Caco-2 (cell line): Measurements from ENCODE around the gene DEK. TPM values are rescaled to one million over a fixed set of nuclear protein-coding genes. Genes with fewer than 3 reads are reported as not detected.

Experiments
- BruUV-seq: library from RNA; stranded (reverse); fragments of 400-500 nt; replicated peaks from 2 replicates; lab custom pipeline; 2021; lab: Mats Ljungman, UMichigan
- CTCF ChIA-PET: fragments of 300-600 bp; sonication (Branson Sonifier 250); formaldehyde crosslinking; loops from one replicate; lab custom pipeline; 2022; ENCODE audit warnings: antibody characterized with exemption; lab: Charles Lee
- POLR2A ChIA-PET: fragments of 300-600 bp; sonication (Branson Sonifier 250); formaldehyde crosslinking; loops from one replicate; lab custom pipeline; 2022; ENCODE audit warnings: antibody characterized with exemption; lab: Charles Lee
- DNase-seq, 2 experiments: peaks; one replicate each; pipeline versions ENCODE4 v3.0.0 to v3.0.0-alpha.2; 2020 to 2022
- H3K27me3 ChIP-seq: replicated peaks from 2 replicates; pipeline ENCODE4 v1.6.0; 2011; ENCODE audit warnings: low read length; ENCODE audit not compliant: control insufficient read depth, insufficient read depth
- H3K36me3 ChIP-seq: 2 replicates; pipeline ENCODE4 v1.5.1; 2011; ENCODE audit warnings: low read length; ENCODE audit not compliant: control insufficient read depth, insufficient read depth
- H3K4me1 ChIP-seq: fragments of 250-450 bp; sonication (Bioruptor Pico); 2 replicates; pipeline ENCODE4 v1.5.1; 2020; ENCODE audit warnings: mild to moderate bottlenecking
- H3K4me3 ChIP-seq: 2 replicates; pipeline ENCODE4 v1.5.1; 2011; ENCODE audit warnings: low read depth, mild to moderate bottlenecking, control low read depth, low read length
- H3K9me3 ChIP-seq: fragments of 250-450 bp; sonication (Bioruptor Pico); 2 replicates; pipeline ENCODE4 v1.5.1; 2020; ENCODE audit warnings: mild to moderate bottlenecking, moderate library complexity
- H3K27ac Mint-ChIP-seq: one replicate; pipeline ENCODE4 v1.8.0; 2022; ENCODE audit warnings: mixed read lengths; ENCODE audit not compliant: unreplicated experiment
- H3K27me3 Mint-ChIP-seq: one replicate; pipeline ENCODE4 v1.8.0; 2022; ENCODE audit warnings: mixed read lengths; ENCODE audit not compliant: insufficient read depth, unreplicated experiment
- H3K36me3 Mint-ChIP-seq: one replicate; pipeline ENCODE4 v1.8.0; 2022; ENCODE audit warnings: mild to moderate bottlenecking, mixed read lengths; ENCODE audit not compliant: insufficient read depth, unreplicated experiment
- H3K4me1 Mint-ChIP-seq: one replicate; pipeline ENCODE4 v1.8.0; 2022; ENCODE audit warnings: low read depth, mixed read lengths; ENCODE audit not compliant: unreplicated experiment
- H3K4me3 Mint-ChIP-seq: one replicate; pipeline ENCODE4 v1.8.0; 2022; ENCODE audit warnings: mild to moderate bottlenecking, moderate library complexity, mixed read lengths; ENCODE audit not compliant: unreplicated experiment
- H3K9me3 Mint-ChIP-seq: one replicate; pipeline ENCODE4 v1.8.0; 2022; ENCODE audit warnings: mixed read lengths; ENCODE audit not compliant: unreplicated experiment
- CTCF ChIP-seq, 2 experiments: fragments of 200-600 bp in 1 of 2; IDR thresholded peaks; 1 replicate in 1 of 2; 2 replicates in 1 of 2; pipeline versions ENCODE4 v1.5.1 to v1.8.0; 2011 to 2022; ENCODE audit warnings: antibody characterized with exemption in 1 of 2, control low read depth in 1 of 2, inconsistent platforms in 1 of 2, low read depth in 1 of 2, low read length in 1 of 2, mild to moderate bottlenecking in 1 of 2, moderate library complexity in 1 of 2; ENCODE audit not compliant: insufficient read depth in 1 of 2, severe bottlenecking in 1 of 2, unreplicated experiment in 1 of 2
- intact Hi-C: fragments of 100-400 bp; cut with micrococcal nuclease; formaldehyde crosslinking; loops from one replicate; pipeline ENCODE4 v1.10.0; 2022; ENCODE audit not compliant: unreplicated experiment
- total RNA-seq: library from RNA; stranded (reverse); gene quantifications from 2 replicates; pipeline ENCODE4 v1.2.3, GENCODE V29; 2022

The DEK gene
- total RNA-seq, 1 experiment from 2014 or later = 170 TPM

GRCh38 chr6:18279422-18279821 is 15.1 kb upstream of the DEK start:
- no TSS peak for BruUV-seq
- CTCF ChIA-PET = no interaction called here
- no peaks in the 10 kb centered on the region for H3K36me3 Mint-ChIP-seq

GRCh38 chr6:18277237-18278006 is 13.1 kb upstream of the DEK start:
- no peak for TF ChIP-seq CTCF (IDR thresholded peaks at IDR 0.05; ENCODE audit: insufficient read depth in 1 of 2, low read depth in 1 of 2, low read length in 1 of 2, severe bottlenecking in 1 of 2, unreplicated experiment in 1 of 2)
- CTCF ChIA-PET = no interaction called here
- BruUV-seq = no TSS peak
- DNase-seq = no peak
- Histone ChIP-seq H3K36me3 (no peaks in the 10 kb centered on the region), H3K27me3 (peaks cover 1% of the 10 kb centered on the region; the same call in 1 of the 2 replicates), H3K4me3 (peak overlapping the region; percentile 38), H3K9me3 (no peaks in the 10 kb centered on the region), H3K4me1 (no peaks in the 10 kb centered on the region)
- Mint-ChIP-seq H3K27ac (no peak overlapping the region), H3K27me3 (peaks cover 27% of the 10 kb centered on the region), H3K9me3 (peaks cover under 1% of the 10 kb centered on the region), H3K36me3 (no peaks in the 10 kb centered on the region), H3K4me3 (peak overlapping the region; percentile 70), H3K4me1 (peaks cover 12% of the 10 kb centered on the region)
- POLR2A ChIA-PET = no interaction called here
- intact Hi-C loops = no loop called here

More at GRCh38 chr6:18279422-18279821, 15.1 kb upstream of the DEK start:
- POLR2A ChIA-PET = no interaction called here
- no peaks in the 10 kb centered on the region for H3K4me1 ChIP-seq
- no peaks in the 10 kb centered on the region for H3K9me3 ChIP-seq
- Mint-ChIP-seq H3K9me3 (no peaks in the 10 kb centered on the region), H3K4me1 (peaks cover 6% of the 10 kb centered on the region), H3K27me3 (peaks cover 27% of the 10 kb centered on the region), H3K27ac (no peak overlapping the region), H3K4me3 (no peak overlapping the region)
- intact Hi-C loops = no loop called here
- H3K36me3 ChIP-seq = no peaks in the 10 kb centered on the region
- H3K27me3 ChIP-seq = peaks cover 1% of the 10 kb centered on the region; the same call in 1 of the 2 replicates
- DNase-seq = no peak
- no peak for TF ChIP-seq CTCF (IDR thresholded peaks at IDR 0.05; ENCODE audit: insufficient read depth in 1 of 2, low read depth in 1 of 2, low read length in 1 of 2, severe bottlenecking in 1 of 2, unreplicated experiment in 1 of 2)
- no peak overlapping the region for H3K4me3 ChIP-seq

- intact Hi-C loops = no loop called here
- H3K36me3 Mint-ChIP-seq = no peaks in the 10 kb centered on the region
- H3K9me3 ChIP-seq = no peaks in the 10 kb centered on the region
- H3K27ac Mint-ChIP-seq = no peak overlapping the region
- H3K4me3 ChIP-seq = peak overlapping the region; percentile 38
- no peaks in the 10 kb centered on the region for H3K4me1 ChIP-seq
- DNase-seq = no peak
- H3K27me3 ChIP-seq = peaks cover 1% of the 10 kb centered on the region; the same call in 1 of the 2 replicates
- H3K4me1 Mint-ChIP-seq = peaks cover 12% of the 10 kb centered on the region
- peaks cover 7% of the 10 kb centered on the region for H3K9me3 Mint-ChIP-seq
- peaks cover 26% of the 10 kb centered on the region for H3K27me3 Mint-ChIP-seq
- ChIA-PET POLR2A (no interaction called here), CTCF (no interaction called here)
- no peaks in the 10 kb centered on the region for H3K36me3 ChIP-seq
- no TSS peak for BruUV-seq
- TF ChIP-seq CTCF (IDR thresholded peaks at IDR 0.05; ENCODE audit: insufficient read depth in 1 of 2, low read depth in 1 of 2, low read length in 1 of 2, severe bottlenecking in 1 of 2, unreplicated experiment in 1 of 2) = no peak
- H3K4me3 Mint-ChIP-seq = peak overlapping the region; percentile 70
These were observed 12.4 kb upstream of the DEK start for GRCh38 chr6:18276610-18277236.
